M059J (cell line): ENCODE data around the gene MLLT10. TPM values are rescaled to one million over a fixed set of nuclear protein-coding genes. Genes with fewer than 3 reads are reported as not detected.

Experiments used
- DNase-seq: peaks from one replicate; pipeline ENCODE4 v3.0.0-alpha.2; 2012; ENCODE audit warnings: low read depth
- total RNA-seq: library from RNA; depleted of rRNA; stranded (reverse); fragments of >200 nt; shearing (Covaris generic); gene quantifications from 2 replicates; pipeline ENCODE4 v1.2.3, GENCODE V29; 2014

Gene MLLT10
- total RNA-seq, 1 experiment from 2014 or later = 9.1 TPM

DNA sequence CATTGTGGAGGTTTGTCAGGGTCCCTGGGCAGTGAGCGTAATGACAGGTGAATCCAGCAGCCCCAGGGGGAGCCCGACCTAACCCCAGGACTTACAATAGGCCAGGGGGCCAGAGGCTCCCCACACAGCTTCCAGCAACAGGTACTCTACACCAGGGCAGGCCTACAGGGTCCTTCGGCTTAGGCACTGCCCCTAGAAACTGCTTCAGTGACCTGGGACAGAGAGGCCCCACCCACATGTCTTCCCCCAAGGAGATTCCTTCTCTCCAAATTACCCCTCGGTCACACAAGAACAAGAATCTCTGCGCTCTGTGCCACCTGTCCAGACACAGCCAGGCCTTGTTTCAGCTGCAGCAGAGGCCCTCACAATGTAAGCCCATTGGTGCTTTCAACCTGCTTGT is 32.9 kb upstream of the MLLT10 start:
- no peak for DNase-seq

GRCh38 chr10:21501731-21502347 is 32.2 kb upstream of the MLLT10 start:
- no peak for DNase-seq

GRCh38 chr10:21502348-21502740 is 31.7 kb upstream of the MLLT10 start:
- DNase-seq = no peak

- DNase-seq = no peak
Measured at GRCh38 chr10:21503542-21503941, 30.5 kb upstream of the MLLT10 start.

DNA sequence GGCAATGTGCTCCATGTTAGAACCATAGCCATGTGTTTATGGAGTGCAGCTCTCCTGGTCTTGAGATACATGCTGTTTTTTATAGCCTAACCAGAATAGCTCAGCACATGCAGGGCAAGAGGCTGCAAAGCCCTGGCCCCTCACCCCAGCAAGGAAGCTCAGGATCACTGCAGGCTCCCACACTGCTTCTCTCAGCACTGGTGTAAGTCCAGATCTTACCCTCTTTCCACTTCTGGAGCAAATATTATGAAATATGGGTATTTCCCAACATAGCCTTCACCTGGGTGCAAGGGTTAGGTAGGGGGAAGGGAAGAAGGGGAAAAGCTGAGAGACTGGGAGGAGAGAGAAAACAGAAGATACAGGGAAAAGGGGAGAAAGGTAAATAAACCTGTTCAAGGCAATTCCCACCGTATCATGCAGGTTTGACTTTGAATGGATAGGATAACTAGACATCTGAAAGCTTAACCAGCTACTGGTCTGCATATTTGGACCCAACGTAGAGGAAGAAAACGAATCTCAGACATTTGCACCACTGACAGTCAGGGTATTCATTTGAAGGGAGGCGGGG is 28.2 kb upstream of the MLLT10 start:
- no peak for DNase-seq

DNA sequence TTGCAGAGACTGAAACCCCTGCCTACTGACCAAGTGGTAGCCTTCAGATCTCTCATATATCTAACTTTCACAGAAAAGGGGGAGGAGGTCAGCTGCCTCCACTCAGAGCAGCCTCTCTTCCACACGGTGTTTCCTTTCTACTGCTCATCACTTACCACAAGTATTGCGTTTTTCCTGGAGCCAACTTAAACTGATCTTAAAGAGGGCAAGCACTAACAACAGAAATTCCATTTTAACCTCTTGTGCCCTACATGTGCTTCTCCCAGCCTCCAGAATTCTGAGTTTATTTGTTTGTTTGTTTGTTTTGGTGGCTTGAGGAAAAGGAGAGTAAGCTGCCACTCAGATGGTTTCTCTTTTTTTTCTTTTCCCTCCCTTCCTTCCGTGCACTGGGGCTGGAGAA is 27.7 kb upstream of the MLLT10 start:
- DNase-seq = no peak

- no peak for DNase-seq
Measured at GRCh38 chr10:21507150-21507549, 26.9 kb upstream of the MLLT10 start.

DNA sequence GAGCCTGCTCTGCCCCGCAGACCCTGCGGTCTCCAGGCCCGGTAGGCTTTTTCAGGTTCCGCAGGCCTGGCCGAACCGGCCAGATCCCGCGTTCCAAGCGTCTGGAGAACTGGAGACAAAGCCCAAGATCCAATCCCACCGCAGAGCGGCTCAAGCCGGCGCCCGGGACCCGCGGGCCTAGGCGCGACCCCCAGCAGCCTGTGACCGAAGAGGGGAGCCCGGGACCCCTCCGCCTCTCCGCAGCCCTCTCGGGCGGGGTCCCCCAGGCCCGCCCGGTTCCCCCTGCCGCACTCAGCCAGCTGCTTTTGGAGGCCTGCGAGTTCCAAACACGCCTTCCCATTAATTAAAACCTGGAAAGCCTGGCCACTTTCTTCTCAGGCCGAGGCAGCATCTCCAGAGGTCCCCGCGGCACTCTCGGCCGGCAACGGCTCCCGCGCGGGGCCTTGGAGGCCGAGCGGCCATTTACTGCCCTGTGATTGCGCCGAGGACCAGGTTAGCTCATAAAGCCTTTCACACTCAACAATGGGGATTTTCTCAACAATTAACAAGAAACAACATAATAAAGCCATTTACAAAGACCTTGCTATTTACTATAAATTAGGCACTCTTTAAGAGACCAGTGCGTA is 25.2 kb upstream of the MLLT10 start:
- DNase-seq = no peak

GRCh38 chr10:21509341-21510240 is 24.4 kb upstream of the MLLT10 start:
- DNase-seq = no peak

DNA sequence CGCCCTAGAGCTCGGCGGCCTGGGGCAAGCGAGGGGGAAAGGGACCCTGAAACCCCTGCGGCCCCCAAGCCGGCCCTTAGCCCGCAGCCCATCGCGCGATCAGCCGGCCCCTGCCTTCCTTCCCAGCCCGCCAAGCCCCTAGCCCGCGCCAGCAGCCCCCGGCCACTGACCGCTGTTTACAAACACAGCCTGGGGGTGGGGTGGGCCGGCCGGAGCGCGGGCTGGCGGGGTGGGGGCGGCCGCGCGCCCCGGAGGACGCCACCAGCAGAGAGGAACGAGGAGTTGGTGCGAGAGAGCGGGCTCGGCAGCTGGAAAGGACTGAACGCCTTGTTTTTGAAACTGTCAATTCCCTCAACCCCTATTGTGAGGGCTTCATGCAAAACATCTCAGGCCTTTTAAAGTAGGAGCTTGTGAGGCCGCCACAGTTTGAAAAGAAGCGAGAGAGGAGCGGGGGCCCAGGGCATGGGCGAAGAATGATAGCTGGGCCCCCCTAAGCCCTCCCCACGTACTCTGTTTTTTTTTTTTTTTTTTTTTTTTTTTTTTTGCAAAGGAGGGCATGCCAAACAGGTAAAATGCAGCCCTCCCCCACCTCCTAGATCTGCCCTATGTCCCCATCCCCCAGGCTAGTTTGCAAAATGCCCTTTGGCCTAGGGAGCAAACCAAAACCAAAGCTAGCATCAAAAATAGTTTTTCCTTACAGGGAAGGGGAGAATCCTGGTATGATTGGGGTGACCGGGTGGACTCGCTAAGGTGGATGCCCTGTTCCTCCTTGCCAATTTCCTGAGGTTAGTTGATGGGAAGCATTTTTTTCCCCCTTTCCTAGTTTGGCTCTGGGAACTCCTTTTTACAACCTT is 23.6 kb upstream of the MLLT10 start:
- peak; percentile 1 for DNase-seq

GRCh38 chr10:21511095-21511570 is 22.9 kb upstream of the MLLT10 start:
- DNase-seq = peak; percentile 1

DNA sequence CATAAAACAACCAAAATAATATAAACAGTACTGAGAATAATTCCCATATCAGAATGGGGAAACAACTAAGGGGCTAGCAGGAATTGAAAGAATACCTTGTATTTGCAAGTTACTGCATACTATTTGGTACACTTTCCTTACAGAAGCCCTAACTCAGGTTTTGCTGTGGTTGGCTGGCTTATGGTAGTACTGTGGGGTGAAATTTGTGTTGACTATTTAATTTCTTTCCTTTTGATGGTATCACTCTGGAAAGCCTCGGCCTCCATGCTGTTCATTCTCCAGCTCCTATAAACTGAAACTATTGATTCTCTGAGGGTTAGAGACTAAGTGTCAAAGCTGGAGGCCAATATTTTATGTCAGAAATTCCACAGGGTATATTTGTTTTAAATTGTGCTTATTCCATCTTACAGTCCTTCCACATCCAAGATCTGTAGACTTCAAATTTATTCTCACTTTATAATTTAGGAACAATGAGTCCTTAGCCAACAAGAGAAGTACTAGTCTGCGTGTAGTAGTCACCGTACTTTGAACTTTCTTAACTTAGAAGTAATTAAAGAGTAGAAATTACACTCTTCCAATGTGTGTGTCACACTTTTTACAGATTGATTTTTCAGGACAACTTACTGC is 22.0 kb upstream of the MLLT10 start:
- DNase-seq = peak; percentile 4

DNA sequence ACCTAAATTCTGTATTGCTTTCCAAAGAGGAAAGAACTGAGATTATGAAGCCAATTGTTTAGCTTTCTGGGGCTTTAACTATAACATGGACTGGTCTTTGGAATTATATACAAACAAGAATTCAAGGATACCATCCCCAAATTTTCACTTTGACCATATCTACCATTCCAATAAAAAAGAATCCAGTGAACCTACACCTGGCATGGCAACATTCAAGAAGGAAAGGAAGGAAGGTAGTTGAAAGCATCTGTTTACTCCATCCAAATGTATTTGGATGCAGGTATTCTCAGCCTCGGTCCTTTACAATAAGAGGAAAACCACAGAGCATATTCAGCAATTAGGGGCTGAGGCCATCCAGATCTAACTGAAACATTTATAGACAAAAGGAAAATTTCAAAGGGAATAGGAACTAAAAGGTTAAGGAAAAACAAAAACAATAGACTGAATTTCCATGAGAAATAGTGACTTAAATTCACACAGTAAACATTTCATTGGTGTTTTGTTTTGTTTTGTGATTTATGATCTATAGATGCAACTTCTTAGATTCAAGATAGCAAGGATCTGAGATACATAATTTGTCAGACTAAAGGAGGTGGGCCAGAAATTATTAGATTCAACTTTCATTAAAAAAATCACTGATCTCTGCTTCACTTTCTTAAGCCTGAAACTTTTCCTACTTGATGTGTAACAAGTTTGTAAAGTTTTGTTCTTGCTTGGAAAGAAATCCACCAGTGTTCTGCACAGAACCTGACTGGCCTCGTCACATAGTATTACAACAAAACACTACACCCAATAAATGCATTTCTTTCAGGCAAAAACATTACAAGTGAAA is 21.2 kb upstream of the MLLT10 start:
- DNase-seq = no peak

- DNase-seq = no peak
Measured at GRCh38 chr10:21513405-21513788, 20.6 kb upstream of the MLLT10 start.

GRCh38 chr10:21514129-21514817 is 19.8 kb upstream of the MLLT10 start:
- peak; percentile 8 for DNase-seq

DNA sequence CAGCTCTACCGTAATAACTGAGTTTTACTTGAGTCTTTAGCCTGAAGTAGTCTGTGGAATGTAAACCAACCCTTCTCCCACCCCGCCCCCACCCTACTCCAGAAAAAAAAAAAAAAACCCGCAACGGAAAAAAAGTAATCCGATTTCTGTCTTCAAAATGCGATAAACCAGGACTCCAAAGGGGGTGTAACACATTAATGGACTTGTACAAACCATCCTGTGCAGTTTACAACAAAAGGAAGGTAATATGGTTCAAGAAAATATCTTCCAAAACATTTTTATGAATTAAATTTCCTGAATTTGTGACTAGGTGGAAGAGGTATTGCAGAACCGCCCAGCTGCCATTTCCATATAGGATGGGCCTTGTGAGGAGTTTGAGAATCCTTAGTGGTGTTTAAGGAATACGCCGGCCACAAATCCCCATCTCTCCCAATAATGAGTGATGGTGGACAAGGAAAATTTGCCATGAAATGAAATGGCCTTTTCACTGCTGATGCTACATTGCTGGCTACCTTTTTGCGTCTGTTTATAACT is 19.1 kb upstream of the MLLT10 start:
- DNase-seq = peak; percentile 24

DNA sequence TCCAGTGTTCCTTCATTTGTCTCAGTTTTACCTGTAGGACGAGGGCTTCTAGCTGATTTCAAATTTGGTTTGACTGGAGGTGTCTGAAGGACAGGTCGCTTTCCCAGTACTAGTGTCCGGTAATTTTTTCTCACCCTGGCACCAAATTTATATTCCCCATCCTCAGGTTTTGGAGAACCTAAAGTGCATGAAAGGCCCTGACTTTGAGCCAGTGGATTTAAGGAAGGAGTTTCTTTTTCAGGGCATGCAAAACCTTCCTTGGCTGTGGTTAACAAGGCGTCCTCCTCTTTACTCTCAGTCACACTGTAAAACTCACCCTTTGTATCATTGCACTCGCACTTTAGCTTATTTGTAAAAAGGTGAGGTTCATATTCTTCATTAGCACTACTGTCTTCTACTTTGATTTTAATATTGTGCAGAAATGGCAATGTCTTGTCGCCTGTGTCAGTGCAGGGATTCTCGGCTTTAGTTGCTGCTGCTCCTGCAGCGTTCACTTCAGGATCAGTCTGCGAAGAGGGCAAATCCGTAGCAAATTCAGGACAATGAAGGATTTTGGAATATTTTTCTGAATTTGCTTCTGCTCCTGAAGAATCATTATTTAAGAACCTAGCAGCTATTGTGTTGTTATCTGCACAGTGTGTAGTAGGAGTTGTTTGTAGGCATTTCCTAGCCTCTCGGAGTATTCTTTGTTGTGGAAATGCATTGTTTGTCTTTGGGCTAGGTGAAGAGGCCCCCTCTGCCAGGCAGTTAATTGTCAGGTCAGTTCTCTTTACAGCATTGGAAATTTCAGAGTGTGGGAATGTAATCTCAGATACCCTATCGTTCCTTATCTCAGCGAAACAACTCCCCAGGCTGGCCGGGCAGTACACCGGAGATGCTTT is 18.4 kb upstream of the MLLT10 start:
- peak; percentile 25 for DNase-seq
